AG09309 (cell line): ENCODE measurements around the gene LDB2.

Experiments used
- DNase-seq: peaks from one replicate; pipeline ENCODE4 v3.0.0-alpha.2; 2010; ENCODE audit warnings: low read depth
- H3K4me3 ChIP-seq: 2 replicates; pipeline ENCODE4 v1.5.1; 2011; ENCODE audit warnings: mild to moderate bottlenecking, low read depth, low read length, moderate library complexity; ENCODE audit not compliant: control insufficient read depth
- TF ChIP-seq, protein P1 (sequence below): IDR thresholded peaks from 2 replicates; pipeline ENCODE4 v1.5.1; 2011; ENCODE audit warnings: mild to moderate bottlenecking, low read depth, low read length, inconsistent platforms; ENCODE audit not compliant: insufficient read depth, control insufficient read depth; ENCODE audit errors: missing control alignments

The LDB2 gene

DNA sequence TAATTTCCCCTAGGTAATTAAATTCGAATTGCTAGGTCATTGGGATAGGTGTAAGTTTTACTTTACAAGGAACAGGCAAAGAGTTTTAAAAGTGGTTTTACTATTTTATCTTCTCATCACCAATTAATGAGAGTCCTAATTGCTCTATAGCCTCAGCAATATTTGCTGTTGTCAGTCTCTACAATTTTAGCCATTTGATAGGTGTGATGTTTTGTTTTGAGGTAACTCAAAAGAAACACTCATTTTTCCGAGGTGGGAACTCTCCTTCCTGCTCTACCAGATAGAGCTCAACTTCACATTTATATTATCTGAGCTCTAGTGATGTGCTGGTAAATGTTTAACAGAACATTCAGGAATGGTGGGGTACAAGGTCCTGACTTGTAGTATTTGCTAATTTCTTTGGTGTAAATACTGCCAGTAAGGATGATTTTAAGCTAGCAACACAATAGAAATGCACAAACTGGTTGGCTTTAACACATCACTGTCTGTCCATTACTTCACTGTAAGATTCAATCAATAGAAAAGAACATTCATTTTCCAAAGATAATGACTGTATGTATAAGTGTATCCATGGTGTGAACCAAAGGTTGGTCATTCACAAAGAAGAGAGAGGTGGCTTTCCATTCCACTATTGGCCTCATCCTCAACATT, 62.7 kb downstream of the LDB2 start:
- H3K4me3 ChIP-seq, result no peak overlapping the region
- no peak for DNase-seq
- TF ChIP-seq, protein P1, sequence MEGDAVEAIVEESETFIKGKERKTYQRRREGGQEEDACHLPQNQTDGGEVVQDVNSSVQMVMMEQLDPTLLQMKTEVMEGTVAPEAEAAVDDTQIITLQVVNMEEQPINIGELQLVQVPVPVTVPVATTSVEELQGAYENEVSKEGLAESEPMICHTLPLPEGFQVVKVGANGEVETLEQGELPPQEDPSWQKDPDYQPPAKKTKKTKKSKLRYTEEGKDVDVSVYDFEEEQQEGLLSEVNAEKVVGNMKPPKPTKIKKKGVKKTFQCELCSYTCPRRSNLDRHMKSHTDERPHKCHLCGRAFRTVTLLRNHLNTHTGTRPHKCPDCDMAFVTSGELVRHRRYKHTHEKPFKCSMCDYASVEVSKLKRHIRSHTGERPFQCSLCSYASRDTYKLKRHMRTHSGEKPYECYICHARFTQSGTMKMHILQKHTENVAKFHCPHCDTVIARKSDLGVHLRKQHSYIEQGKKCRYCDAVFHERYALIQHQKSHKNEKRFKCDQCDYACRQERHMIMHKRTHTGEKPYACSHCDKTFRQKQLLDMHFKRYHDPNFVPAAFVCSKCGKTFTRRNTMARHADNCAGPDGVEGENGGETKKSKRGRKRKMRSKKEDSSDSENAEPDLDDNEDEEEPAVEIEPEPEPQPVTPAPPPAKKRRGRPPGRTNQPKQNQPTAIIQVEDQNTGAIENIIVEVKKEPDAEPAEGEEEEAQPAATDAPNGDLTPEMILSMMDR, result no peak

DNA sequence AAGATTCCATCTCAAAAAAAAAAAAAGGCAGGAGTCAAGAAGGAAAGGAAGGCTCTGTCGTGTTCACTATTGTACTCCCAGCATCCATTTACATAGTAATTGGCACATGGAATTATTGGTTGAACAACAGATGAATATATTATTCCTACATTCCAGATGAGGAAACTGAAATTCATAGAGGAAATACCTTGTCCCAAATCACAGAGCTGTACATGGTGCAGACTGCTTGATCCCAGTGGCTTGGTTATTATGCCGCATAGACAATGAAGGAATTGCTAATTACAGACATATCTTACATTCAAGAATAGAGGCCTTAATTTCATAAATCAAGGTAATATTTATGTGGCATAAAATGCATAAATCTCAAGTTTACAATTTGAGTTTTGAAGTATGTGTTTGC, 63.6 kb downstream of the LDB2 start:
- H3K4me3 ChIP-seq, result no peak overlapping the region
- no peak for DNase-seq
- TF ChIP-seq, protein P1, result no peak

DNA sequence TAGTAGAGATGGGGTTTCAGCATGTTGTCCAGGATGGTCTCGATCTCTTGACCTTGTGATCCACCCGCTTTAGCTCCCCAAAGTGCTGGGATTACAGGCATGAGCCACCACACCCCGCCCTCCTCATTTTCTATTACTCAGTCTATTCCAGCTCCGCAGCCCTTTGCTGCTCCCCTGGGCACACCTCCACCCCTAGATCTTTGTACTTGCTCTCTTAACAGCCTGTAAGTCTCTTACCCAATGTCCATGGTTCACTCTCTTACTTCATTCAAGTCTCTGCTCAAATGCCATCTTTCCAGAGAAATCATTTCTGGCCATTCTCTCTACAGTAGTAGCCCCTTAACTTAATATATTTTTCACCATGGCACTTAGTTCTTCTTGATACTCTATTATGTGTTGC, 64.7 kb downstream of the LDB2 start:
- no peak overlapping the region for H3K4me3 ChIP-seq
- DNase-seq, result no peak
- TF ChIP-seq, protein P1, result no peak

DNA sequence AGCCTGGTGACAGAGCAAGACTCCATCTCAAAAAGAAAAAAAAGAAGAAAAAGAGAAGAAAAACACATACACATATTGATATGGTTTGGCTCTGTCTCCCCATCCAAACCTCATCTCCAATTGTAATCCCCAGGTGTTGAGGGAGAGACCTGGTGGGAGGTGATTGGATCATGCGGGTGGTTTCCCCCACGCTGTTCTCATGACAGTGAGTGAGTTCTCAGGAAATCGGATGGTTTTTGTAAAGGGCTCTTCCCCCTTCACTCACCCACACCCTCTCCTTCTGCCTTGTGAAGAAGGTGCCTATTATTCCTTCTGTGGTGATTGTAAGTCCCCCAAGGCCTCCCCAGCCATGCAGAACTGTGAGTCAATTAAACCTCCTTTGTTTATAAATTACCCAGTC, 68.4 kb downstream of the LDB2 start:
- TF ChIP-seq, protein P1, result no peak
- DNase-seq, result no peak
- no peak overlapping the region for H3K4me3 ChIP-seq

DNA sequence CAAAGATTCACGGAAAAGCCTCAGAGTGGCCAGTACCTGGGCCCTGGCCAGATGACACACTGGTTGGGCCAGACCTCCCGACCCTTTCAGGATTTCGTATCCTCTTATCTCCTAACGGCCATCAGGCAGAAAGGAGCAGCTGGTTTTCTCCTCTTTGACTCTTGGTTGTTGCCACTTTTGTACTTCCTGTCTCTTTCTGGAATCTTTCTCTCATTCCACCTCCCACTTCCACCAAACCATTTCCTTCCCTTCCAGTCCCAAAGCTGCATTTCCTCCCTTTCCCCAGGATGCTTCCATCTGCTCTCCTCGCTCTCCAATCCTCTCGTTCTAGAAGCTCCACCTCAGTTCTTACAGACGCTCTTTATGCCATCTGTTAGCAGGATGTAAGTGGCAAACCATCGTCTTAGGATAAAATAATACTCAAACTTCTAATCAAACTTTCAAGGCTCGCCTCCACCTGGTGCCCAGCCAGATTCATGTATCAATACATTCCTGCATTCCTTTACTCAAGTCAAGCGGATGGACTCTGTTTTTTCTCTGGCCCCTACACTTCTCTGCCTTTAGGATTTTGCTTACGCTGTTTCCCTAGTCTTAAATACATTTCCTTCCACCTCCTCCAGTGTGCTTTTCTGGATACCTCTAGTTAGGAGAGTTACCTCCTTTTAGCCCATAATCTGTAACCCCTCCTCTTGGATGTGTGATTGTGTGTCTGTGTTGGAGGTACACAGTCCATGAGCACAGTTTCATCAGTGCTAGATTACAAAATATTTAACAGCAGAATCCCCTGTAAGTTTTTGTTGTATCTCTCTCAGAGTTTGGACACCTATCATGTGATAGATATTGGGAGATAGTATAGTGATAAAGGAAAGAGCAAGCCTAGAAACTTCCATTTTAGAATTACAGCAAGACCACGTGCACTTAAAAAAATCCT, 70.4 kb downstream of the LDB2 start:
- no peak overlapping the region for H3K4me3 ChIP-seq
- DNase-seq, result no peak
- TF ChIP-seq, protein P1, result no peak

DNA sequence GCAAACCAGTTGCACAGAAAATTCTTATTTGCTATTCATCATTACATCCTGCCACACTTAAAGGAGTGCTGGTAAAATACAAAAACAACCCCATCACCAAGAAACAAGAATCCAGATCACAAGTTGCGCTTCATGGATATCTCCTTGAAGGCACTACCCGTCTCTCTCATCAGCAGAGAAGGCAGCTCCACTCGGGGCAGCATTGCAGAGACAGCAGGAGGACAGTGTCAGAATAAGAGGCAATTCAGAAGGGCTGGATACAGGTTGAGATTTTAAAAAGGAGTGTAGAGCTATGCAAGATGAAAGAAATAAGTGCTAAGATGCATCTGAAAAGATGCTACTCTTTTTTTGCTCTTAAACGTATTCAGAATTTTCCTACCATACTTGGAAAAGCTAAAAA, 71.4 kb downstream of the LDB2 start:
- DNase-seq, result no peak
- TF ChIP-seq, protein P1, result no peak
- no peak overlapping the region for H3K4me3 ChIP-seq
